HG02610 (cell line): Measurements from ENCODE around the gene TRIM17.

Experiments used
- ATAC-seq: cut with Tn5 transposase; IDR thresholded peaks from one replicate; pipeline ENCODE4 v1.9.1; 2021; ENCODE audit warnings: mild to moderate bottlenecking, moderate library complexity; ENCODE audit not compliant: unreplicated experiment

Gene TRIM17

GRCh38 chr1:228420968-228421826, 4.5 kb upstream of the TRIM17 start:
- ATAC-seq = no peak

DNA sequence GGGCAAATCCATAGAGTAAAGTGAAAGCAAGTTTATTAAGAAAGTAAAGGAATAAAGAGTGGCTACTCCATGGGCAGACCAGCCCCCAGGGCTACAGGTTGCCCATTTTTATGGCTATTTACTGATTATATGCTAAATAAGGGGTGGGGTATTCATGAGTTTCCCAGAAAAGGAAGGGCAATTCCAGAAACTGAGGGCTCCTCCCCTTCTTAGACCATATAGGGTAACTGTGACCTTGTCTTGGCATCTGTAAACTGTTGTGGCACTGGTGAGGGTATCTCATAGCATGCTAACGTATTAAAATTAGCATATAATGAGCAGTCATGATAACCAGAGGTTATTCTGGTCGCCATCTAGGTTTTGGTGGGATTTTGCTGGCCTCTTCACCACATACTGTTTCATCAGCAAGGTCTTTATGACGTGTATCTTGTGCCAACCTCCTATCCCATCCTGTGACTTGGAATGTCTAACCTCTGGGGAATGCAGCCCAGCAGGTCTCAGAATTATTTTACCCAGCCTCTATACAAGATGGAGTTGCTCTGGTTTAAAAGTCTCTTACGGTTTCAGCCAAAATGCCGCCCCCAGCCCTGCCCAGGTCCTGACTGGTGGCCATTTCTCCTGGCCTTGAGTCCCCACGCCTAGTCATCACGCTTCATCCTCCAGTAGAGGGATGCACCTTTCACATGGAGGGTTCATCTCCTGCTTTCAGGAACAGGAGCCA, 982 bp upstream of the TRIM17 start:
- no peak for ATAC-seq

GRCh38 chr1:228417061-228417460, 400 bp upstream of the TRIM17 start:
- no peak for ATAC-seq

DNA sequence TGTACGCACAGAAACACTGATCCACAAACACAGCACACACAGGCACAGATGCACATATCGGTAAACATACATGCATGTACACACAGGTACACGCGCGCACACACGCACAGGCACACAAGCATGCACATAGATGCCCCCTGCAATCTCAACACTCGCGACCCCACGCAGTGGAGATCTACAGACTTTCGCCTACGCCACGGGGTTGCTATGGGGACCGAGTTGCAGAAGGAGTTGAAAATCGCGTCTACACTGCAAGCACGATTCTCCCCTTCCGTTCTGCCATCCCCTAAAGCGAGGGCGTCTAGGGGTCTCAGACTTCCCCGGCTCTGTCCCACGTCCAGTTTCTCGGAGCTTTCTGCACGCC, 826 bp downstream of the TRIM17 start:
- ATAC-seq = no peak

DNA sequence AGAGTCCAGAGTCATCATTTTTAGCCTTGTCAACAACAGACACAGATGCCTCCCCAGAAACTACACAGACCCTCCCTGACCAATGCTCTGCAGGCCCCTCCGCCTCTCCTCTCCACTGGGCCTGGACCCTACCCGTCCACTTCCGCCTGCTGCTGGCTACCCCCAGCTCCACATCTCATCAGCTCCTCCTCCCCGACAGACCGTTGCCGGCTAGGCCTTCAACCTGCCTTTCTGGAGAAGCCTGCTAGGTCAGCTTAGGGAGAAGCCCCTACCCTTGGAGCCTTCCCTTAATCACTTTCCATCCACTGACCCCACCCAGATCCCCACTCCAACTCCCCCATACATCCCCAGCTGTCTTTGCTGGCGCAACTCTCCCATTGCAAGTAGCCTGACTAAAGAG, 1.4 kb downstream of the TRIM17 start:
- no peak for ATAC-seq

DNA sequence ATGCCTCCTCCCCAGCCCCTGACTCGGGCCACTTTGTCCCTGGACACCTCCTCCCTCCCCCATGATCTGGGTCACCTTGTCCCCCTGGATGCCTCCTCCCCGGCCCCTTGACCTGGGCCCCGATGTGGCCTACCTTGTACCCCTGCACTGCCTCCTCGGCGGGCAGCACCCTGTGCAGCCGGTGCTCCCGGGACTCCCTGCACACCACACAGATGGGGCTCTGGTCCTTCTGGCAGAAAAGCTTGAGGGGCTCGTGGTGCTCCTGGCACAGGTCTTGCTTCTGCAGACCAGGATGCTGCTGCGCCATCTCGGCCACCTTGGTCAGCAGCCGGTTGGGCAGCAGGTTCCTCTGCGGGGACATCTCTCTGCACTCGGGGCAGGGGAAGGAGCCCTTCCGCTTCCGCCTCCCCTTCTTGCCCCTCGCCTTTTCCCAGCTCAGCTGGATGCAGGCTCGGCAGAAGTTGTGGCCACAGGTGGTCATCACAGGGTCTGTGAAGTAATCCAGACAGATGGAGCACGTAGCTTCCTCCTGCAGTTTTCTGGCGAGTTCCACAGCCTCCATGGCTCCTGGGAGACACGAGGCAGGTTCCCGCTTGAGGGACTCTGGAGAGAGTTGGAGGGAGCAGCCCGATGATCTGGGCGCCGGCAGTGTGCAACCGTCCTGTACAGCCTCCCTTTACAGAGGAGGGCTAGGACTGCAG, 2.0 kb downstream of the TRIM17 start:
- no peak for ATAC-seq

DNA sequence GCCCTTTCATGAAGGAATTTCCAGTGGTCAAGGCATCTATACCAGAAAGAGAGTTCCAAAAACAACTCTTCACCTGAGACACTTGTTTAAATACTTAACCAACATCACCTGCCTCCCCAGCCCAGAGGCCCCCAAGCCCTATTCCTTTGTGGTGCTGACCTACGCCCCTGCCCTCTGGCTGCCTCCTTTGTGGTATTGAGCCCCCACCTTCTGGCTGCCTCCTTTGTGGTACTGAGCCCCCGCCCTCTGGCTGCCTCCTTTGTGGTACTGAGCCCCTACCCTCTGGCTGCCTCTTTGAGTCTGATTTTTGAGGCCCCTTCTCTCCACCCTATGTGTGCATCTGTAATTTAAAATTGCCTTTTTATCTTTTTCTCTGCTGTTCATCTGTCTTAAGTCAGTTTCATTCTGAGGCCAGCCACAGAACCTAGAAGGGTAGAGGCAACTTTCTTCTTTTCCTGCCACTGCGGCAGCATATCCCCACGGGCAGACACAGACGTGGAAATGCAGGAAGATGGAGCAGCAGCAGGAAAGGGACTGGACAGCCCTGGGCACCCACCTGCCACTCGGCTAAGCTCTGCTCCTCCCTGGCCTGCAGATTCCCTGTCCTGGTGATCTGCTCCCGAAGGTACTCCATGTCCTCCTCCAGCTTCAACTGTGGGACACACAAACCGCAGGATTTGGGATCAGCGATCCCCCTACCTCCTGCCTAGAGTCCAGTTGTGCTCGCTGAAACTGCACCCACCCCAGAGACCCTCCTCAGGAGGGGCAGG, 3.2 kb downstream of the TRIM17 start:
- no peak for ATAC-seq

DNA sequence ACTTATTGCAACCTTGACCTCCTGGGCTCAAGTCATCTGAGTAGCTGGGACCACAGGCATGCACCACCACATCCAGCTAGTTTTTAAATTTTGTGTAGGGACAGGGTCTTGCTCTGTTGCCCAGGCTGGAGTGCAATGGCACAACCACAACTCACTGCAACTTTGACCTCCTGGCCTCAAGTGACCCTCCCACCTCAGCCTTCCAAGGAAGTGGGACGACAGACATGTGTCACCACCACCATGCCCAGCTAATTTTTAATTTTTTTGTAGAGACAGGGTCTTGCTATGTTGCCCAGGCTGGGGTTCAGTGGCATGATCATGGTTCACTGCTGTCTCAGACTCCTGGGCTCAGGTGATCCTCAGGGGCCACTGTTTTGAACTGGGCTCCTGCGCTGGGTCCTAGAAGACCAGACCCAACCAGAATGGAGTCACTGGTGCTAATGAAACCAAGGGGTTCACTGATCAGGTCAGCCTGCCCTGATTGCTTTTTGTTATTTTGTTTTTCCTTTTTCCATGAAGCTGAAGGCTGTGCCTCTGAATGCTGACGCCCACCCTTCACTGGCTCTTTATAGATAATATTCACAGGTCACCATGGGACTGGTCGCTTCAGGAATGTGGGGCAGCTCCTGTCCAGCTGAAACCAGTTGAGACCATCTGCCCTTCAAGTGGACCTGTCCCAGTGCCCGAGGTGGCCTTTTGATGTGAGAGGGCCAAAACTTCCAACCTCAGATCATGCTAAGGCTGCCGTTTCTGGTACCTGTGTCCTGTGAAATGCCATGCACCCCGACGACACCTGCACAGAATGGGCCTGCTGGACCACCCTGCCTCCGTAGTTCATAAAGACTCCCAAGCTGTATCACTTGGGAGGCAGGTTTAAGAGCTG, 4.9 kb downstream of the TRIM17 start:
- ATAC-seq = no peak

- ATAC-seq = no peak
Measured at GRCh38 chr1:228411121-228411520, 5.5 kb downstream of the TRIM17 start.

GRCh38 chr1:228410671-228411070, 6.0 kb downstream of the TRIM17 start:
- no peak for ATAC-seq

GRCh38 chr1:228410015-228410414, 6.6 kb downstream of the TRIM17 start:
- ATAC-seq = no peak

DNA sequence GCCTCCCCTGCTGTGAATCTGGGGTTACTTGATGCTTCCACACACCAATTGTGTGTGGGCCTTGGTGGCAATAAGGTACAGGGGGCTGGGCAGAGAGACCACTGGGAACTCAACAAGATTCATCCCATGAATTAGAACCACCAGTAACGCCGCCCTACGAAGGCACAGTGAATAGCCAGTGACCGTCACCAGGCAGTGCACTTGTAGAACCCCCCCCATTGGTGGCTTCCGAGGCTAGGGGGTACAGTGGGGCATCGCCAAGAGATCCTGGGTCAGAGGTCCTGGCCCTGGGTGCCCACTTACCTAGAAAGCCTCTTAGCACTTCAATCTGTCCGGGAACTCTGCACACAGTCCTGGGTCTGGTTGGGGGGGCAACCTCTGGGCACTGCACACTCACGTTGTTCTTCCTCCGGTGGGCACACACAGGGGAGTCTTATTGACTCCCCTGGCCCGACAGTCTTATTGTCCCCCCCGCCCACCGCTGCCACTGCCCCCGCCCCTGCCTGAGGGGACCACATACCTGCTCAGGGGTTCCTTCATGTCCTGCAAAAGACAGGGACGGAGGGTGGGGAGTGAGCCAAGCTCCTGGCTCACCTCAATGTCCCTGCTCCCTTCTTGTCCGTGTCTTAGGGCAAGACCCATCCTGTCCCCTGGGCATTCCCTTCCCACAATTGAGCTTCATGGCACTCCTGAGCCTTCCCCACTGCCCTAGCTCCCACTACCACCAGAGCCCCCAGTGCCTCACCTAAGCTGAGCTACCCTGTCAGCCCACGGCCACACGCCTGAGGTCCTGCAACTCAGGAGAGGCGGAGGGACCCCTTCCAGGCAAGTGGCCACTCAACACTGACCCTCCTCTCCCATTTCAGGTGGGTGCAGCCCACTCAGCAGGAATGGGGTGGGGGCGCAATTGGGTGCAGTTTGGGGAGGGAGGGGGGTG, 7.5 kb downstream of the TRIM17 start:
- no peak for ATAC-seq

DNA sequence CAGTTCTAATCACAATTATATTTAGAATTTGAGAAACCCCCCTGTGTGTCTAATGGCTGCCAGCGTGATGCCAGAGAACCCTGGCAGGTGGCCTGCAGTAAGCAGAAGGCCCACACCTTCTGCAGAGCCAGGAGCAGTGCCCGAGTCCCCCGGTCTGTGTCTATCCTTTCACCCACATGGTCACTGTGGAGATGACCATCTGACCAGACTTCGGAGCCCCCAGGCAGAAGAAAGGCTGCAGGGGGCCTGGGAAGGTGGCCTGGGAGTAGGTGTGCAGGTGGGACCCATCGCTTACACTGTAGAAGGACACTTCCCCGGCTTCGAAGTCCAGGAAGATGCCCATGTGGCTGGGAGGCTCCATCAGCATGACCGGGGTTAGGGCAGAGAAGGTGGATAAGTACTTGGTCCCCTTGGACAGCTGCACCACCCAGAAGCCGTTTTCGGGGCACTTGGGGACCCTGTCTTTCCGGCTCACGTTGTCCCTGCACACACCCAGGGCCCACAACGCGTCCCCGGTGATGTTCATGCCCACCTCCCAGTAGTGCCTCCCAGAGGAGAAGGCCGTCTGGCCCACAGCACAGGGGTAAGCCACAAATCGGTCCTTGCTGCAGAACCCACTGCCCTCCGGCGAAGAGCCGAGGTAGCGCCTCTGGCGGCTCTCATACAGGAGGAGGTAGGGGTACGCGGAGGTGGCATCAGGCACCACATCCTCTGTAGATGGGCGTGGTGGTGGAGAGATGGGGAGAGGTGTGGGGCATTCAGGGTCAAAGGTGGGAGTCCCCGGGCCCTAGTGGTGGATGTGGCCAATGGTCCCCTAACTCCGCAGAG, 8.4 kb downstream of the TRIM17 start:
- no peak for ATAC-seq

DNA sequence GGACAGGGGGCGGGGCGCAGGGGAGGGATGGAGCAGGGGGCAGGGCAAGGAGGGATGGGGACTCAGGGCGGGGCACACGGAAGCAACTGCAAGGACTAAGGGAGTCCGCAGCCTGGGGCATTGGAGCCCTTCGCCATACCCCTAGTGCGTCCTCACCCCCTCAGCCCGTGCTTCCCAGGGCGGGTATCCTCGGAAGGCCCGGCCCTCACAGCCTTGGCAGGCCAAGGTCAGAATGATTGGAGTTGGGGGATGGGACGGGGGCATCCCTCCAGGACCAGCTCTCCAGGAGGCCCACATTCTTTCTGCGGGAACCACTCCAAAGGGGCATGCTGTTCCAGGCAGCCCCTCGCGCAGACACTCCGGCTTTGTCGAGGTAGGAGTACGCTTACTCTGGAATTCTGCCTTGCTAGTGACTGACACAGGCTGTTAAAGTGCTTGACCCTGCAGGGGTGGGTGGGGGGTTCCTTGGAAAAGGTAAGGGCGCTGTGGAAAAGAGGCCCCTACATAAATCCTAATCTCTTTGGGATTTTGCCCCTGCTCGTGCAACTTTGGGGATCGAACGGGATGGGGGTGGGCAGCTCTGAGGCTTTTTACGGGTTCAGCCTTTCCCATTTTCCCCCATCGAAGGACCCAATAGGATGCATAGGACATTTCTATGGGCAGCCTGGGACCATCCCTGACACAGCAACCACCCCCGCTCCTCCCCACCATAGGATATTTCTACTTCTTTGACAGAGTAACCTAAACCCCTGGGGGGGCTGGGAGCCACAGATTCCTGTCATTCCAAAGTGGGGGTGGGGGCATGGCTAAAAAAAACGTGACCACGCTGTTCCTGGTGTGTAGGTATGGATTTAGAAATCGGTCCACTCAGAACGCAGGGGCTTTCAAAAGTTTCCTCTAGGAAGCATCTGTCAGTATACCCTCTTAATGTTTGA, 9.3 kb downstream of the TRIM17 start:
- no peak for ATAC-seq

GRCh38 chr1:228405979-228406228, 10.8 kb downstream of the TRIM17 start:
- no peak for ATAC-seq

GRCh38 chr1:228405200-228405978, 11.3 kb downstream of the TRIM17 start:
- no peak for ATAC-seq
